ENCODE data around the gene PTPRJ.

PTPRJ gene

GRCh38 chr11:48043111-48043990, 63.0 kb downstream of the PTPRJ start:
- DNase-seq = no peak

GRCh38 chr11:48043991-48044512, 63.7 kb downstream of the PTPRJ start:
- no peak for DNase-seq

GRCh38 chr11:48044577-48044976, 64.2 kb downstream of the PTPRJ start:
- DNase-seq = no peak

GRCh38 chr11:48045536-48045935, 65.2 kb downstream of the PTPRJ start:
- DNase-seq = no peak

GRCh38 chr11:48047616-48048015, 67.3 kb downstream of the PTPRJ start:
- no peak for DNase-seq

- no peak for DNase-seq
These were observed 68.7 kb downstream of the PTPRJ start for GRCh38 chr11:48049036-48049435.

GRCh38 chr11:48050304-48050703, 69.9 kb downstream of the PTPRJ start:
- DNase-seq = no peak

- no peak for DNase-seq
These were observed 71.0 kb downstream of the PTPRJ start for GRCh38 chr11:48051217-48051830.

- no peak for DNase-seq
These were observed 72.1 kb downstream of the PTPRJ start for GRCh38 chr11:48052183-48053044.

GRCh38 chr11:48054994-48055291, 74.6 kb downstream of the PTPRJ start:
- no peak for DNase-seq

GRCh38 chr11:48055292-48056132, 75.2 kb downstream of the PTPRJ start:
- no peak for DNase-seq

- DNase-seq = no peak
These were observed 76.2 kb downstream of the PTPRJ start for GRCh38 chr11:48056325-48057183.

GRCh38 chr11:48058064-48058463, 77.7 kb downstream of the PTPRJ start:
- no peak for DNase-seq

- no peak for DNase-seq
These were observed 78.4 kb downstream of the PTPRJ start for GRCh38 chr11:48058788-48059187.

- DNase-seq = no peak
These were observed 82.3 kb downstream of the PTPRJ start for GRCh38 chr11:48062649-48063048.

GRCh38 chr11:48063424-48063978, 83.1 kb downstream of the PTPRJ start:
- DNase-seq = no peak

GRCh38 chr11:48064306-48064705, 83.9 kb downstream of the PTPRJ start:
- no peak for DNase-seq

GRCh38 chr11:48066881-48067800, 86.8 kb downstream of the PTPRJ start:
- DNase-seq = no peak

GRCh38 chr11:48073031-48073861, 92.9 kb downstream of the PTPRJ start:
- DNase-seq = no peak

All from cerebellar nuclear complex (tissue), 1 donor.